Panc1 (cell line): ENCODE data around the gene CEP85L. TPM values are rescaled to one million over a fixed set of nuclear protein-coding genes. Genes with fewer than 3 reads are reported as not detected.

Experiments used
- ATAC-seq: fragments of 200-7000 bp; cut with Tn5 transposase; 2 replicates; pipeline ENCODE4 v1.9.1; 2020; ENCODE audit warnings: mild to moderate bottlenecking, moderate library complexity
- BruUV-seq: library from RNA; stranded (reverse); fragments of 400-500 nt; replicated peaks from 2 replicates; lab custom pipeline; 2021; lab: Mats Ljungman, UMichigan
- CTCF ChIA-PET: fragments of 300-600 bp; sonication (Branson Sonifier 250); formaldehyde crosslinking; loops from one replicate; lab custom pipeline; 2022; ENCODE audit warnings: antibody characterized with exemption; lab: Charles Lee
- POLR2A ChIA-PET: fragments of 300-600 bp; sonication (Branson Sonifier 250); formaldehyde crosslinking; loops from one replicate; lab custom pipeline; 2022; ENCODE audit warnings: antibody characterized with exemption; lab: Charles Lee
- DNase-seq: peaks from one replicate; pipeline ENCODE4 v3.0.0-alpha.2; 2010; ENCODE audit warnings: low read depth, low spot score
- H3K27ac ChIP-seq: 2 replicates; pipeline ENCODE4 v1.5.1; 2011; ENCODE audit warnings: mild to moderate bottlenecking, low read length, inconsistent platforms
- H3K27me3 ChIP-seq: fragments of 200-500 bp; sonication (Bioruptor generic); 2 replicates; pipeline ENCODE4 v1.6.0; 2014; ENCODE audit warnings: low read length, inconsistent platforms; ENCODE audit not compliant: control insufficient read depth, insufficient read depth
- H3K36me3 ChIP-seq: fragments of 200-500 bp; sonication (Bioruptor generic); 2 replicates; pipeline ENCODE4 v1.5.1; 2014; ENCODE audit warnings: inconsistent platforms, mild to moderate bottlenecking, low read length, moderate library complexity; ENCODE audit not compliant: control insufficient read depth, insufficient read depth
- H3K4me1 ChIP-seq: 2 replicates; pipeline ENCODE4 v1.5.1; 2011; ENCODE audit warnings: inconsistent platforms, mild to moderate bottlenecking, low read length, moderate library complexity; ENCODE audit not compliant: control insufficient read depth, insufficient read depth
- H3K4me3 ChIP-seq, 2 experiments: 2 replicates each; pipeline ENCODE4 v1.5.1; 2011 to 2012; ENCODE audit warnings: low read depth in 2 of 2, low read length in 2 of 2, mild to moderate bottlenecking in 2 of 2, inconsistent platforms in 1 of 2, moderate library complexity in 1 of 2
- H3K9me3 ChIP-seq: fragments of 200-500 bp; sonication (Bioruptor generic); 2 replicates; pipeline ENCODE4 v1.5.1; 2014; ENCODE audit warnings: low read depth, mild to moderate bottlenecking, inconsistent platforms, low read length, moderate library complexity; ENCODE audit not compliant: control insufficient read depth, insufficient read depth
- POLR2AphosphoS5 ChIP-seq: IDR thresholded peaks from 2 replicates; pipeline ENCODE4 v1.6.1; 2012; ENCODE audit warnings: mild to moderate bottlenecking, low read depth, low read length, moderate library complexity
- SIN3A ChIP-seq: IDR thresholded peaks from 2 replicates; pipeline ENCODE4 v1.6.1; 2012; ENCODE audit warnings: low read depth, mild to moderate bottlenecking, low read length, moderate library complexity, borderline replicate concordance; ENCODE audit not compliant: insufficient read depth
- TCF7L2 ChIP-seq: IDR thresholded peaks from 2 replicates; pipeline ENCODE4 v1.6.1; 2011; ENCODE audit warnings: mild to moderate bottlenecking, low read depth, low read length, inconsistent platforms
- in situ Hi-C: cut with HindIII; loops from 2 replicates; pipeline ENCODE4 v1.10.0; 2016; ENCODE audit warnings: low sequenced_read_pairs, low pct_unique_long_range_greater_than_20kb
- intact Hi-C: fragments of 100-400 bp; cut with micrococcal nuclease; formaldehyde crosslinking; loops from one replicate; pipeline ENCODE4 v1.10.0; 2022; ENCODE audit not compliant: unreplicated experiment
- total RNA-seq: library from RNA; stranded (reverse); gene quantifications from one replicate; pipeline ENCODE4 v1.2.1, GENCODE V29; 2021; ENCODE audit not compliant: unreplicated experiment
- TF ChIP-seq, protein P1 (sequence below), 2 experiments: IDR thresholded peaks; 2 replicates each; pipeline ENCODE4 v1.6.1; 2011 to 2012; ENCODE audit warnings: low read depth in 2 of 2, control low read depth in 1 of 2, low read length in 1 of 2, mild to moderate bottlenecking in 1 of 2, moderate library complexity in 1 of 2; ENCODE audit not compliant: insufficient read depth in 1 of 2
- TF ChIP-seq, protein P2 (sequence below): fragments of 450-650 bp; IDR thresholded peaks from 2 replicates; pipeline ENCODE4 v1.5.1; 2017; ENCODE audit warnings: mild to moderate bottlenecking

Gene CEP85L
- total RNA-seq, 1 experiment from 2014 or later = 6.7 TPM

GRCh38 chr6:118602300-118602699 lies 49.1 kb downstream of the CEP85L start:
- no peak for DNase-seq
- intact Hi-C loops (no loop called here), in situ Hi-C loops (no loop called here)
- Histone ChIP-seq H3K27ac (no peak overlapping the region), H3K4me1 (no peaks in the 10 kb centered on the region), H3K36me3 (no peaks in the 10 kb centered on the region), H3K9me3 (peaks cover 8% of the 10 kb centered on the region; the same call in 1 of the 2 replicates), H3K27me3 (no peaks in the 10 kb centered on the region), H3K4me3 (no peak overlapping the region)
- ChIA-PET POLR2A (interaction anchor here (0.7 kb wide), 2 partner anchors 30 to 277 kb away, joined by 3 to 4 read pairs; no protein-coding TSS in a partner anchor), CTCF (no interaction called here)
- no peak for TF ChIP-seq TCF7L2
- no peak for TF ChIP-seq SIN3A
- TF ChIP-seq, protein P1, sequence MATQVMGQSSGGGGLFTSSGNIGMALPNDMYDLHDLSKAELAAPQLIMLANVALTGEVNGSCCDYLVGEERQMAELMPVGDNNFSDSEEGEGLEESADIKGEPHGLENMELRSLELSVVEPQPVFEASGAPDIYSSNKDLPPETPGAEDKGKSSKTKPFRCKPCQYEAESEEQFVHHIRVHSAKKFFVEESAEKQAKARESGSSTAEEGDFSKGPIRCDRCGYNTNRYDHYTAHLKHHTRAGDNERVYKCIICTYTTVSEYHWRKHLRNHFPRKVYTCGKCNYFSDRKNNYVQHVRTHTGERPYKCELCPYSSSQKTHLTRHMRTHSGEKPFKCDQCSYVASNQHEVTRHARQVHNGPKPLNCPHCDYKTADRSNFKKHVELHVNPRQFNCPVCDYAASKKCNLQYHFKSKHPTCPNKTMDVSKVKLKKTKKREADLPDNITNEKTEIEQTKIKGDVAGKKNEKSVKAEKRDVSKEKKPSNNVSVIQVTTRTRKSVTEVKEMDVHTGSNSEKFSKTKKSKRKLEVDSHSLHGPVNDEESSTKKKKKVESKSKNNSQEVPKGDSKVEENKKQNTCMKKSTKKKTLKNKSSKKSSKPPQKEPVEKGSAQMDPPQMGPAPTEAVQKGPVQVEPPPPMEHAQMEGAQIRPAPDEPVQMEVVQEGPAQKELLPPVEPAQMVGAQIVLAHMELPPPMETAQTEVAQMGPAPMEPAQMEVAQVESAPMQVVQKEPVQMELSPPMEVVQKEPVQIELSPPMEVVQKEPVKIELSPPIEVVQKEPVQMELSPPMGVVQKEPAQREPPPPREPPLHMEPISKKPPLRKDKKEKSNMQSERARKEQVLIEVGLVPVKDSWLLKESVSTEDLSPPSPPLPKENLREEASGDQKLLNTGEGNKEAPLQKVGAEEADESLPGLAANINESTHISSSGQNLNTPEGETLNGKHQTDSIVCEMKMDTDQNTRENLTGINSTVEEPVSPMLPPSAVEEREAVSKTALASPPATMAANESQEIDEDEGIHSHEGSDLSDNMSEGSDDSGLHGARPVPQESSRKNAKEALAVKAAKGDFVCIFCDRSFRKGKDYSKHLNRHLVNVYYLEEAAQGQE (IDR thresholded peaks at IDR 0.05; ENCODE audit: insufficient read depth in 1 of 2, low read depth in 2 of 2, low read length in 1 of 2) = no peak
- TF ChIP-seq, protein P2, sequence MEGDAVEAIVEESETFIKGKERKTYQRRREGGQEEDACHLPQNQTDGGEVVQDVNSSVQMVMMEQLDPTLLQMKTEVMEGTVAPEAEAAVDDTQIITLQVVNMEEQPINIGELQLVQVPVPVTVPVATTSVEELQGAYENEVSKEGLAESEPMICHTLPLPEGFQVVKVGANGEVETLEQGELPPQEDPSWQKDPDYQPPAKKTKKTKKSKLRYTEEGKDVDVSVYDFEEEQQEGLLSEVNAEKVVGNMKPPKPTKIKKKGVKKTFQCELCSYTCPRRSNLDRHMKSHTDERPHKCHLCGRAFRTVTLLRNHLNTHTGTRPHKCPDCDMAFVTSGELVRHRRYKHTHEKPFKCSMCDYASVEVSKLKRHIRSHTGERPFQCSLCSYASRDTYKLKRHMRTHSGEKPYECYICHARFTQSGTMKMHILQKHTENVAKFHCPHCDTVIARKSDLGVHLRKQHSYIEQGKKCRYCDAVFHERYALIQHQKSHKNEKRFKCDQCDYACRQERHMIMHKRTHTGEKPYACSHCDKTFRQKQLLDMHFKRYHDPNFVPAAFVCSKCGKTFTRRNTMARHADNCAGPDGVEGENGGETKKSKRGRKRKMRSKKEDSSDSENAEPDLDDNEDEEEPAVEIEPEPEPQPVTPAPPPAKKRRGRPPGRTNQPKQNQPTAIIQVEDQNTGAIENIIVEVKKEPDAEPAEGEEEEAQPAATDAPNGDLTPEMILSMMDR = no peak
- TF ChIP-seq POLR2AphosphoS5 = no peak
- BruUV-seq = no TSS peak
- ATAC-seq = no peak

GRCh38 chr6:118598324-118598723 lies 53.1 kb downstream of the CEP85L start:
- no TSS peak for BruUV-seq
- no peaks in the 10 kb centered on the region for H3K36me3 ChIP-seq
- TF ChIP-seq TCF7L2 = no peak
- no peak overlapping the region for H3K27ac ChIP-seq
- H3K9me3 ChIP-seq = no peaks in the 10 kb centered on the region
- intact Hi-C loops (no loop called here), in situ Hi-C loops (no loop called here)
- ChIA-PET POLR2A (no interaction called here), CTCF (no interaction called here)
- no peak for ATAC-seq
- H3K4me1 ChIP-seq = no peaks in the 10 kb centered on the region
- no peak for DNase-seq
- H3K27me3 ChIP-seq = no peaks in the 10 kb centered on the region
- H3K4me3 ChIP-seq = no peak overlapping the region

- no TSS peak for BruUV-seq
- no peak overlapping the region for H3K4me3 ChIP-seq
- intact Hi-C loops (no loop called here), in situ Hi-C loops (no loop called here)
- ChIA-PET CTCF (no interaction called here), POLR2A (no interaction called here)
- H3K9me3 ChIP-seq = no peaks in the 10 kb centered on the region
- ATAC-seq (no peak), DNase-seq (no peak)
- H3K27me3 ChIP-seq = no peaks in the 10 kb centered on the region
- TF ChIP-seq POLR2AphosphoS5 = no peak
- TF ChIP-seq, protein P2 = no peak
- no peak for TF ChIP-seq SIN3A
- TF ChIP-seq, protein P1 (IDR thresholded peaks at IDR 0.05; ENCODE audit: insufficient read depth in 1 of 2, low read depth in 2 of 2, low read length in 1 of 2) = no peak
- no peak for TF ChIP-seq TCF7L2
- no peaks in the 10 kb centered on the region for H3K36me3 ChIP-seq
- H3K4me1 ChIP-seq = no peaks in the 10 kb centered on the region
- H3K27ac ChIP-seq = no peak overlapping the region
These were observed 53.8 kb downstream of the CEP85L start for GRCh38 chr6:118597636-118598035.
